HL-60 (cell line): ENCODE measurements around the gene CCDC159.

Source experiments
- DNase-seq, 2 experiments: peaks; one replicate each; pipeline ENCODE4 v3.0.0-alpha.2; 2010 to 2020; ENCODE audit warnings: low read depth in 1 of 2, low spot score in 1 of 2
- H3K27ac ChIP-seq: fragments of 250-450 bp; sonication (Bioruptor Pico); replicated peaks from 2 replicates; pipeline ENCODE4 v1.5.1; 2020; ENCODE audit warnings: mild to moderate bottlenecking, moderate library complexity
- H3K27me3 ChIP-seq: fragments of 250-450 bp; sonication (Bioruptor Pico); 2 replicates; pipeline ENCODE4 v1.5.1; 2021; ENCODE audit warnings: mild to moderate bottlenecking, moderate library complexity; ENCODE audit not compliant: insufficient read depth, poor library complexity, severe bottlenecking
- H3K4me3 ChIP-seq: replicated peaks from 2 replicates; pipeline ENCODE4 v1.5.1; 2011; ENCODE audit warnings: mild to moderate bottlenecking, control low read depth, low read length; ENCODE audit not compliant: insufficient read depth
- CTCF ChIP-seq: IDR thresholded peaks from one replicate; pipeline ENCODE4 v1.5.1; 2011; ENCODE audit warnings: low read length, control low read depth, inconsistent platforms; ENCODE audit not compliant: insufficient read depth
- GABPA ChIP-seq: IDR thresholded peaks from 2 replicates; pipeline ENCODE4 v1.6.1; 2012; ENCODE audit warnings: low read depth
- POLR2AphosphoS5 ChIP-seq: IDR thresholded peaks from 2 replicates; pipeline ENCODE4 v1.6.1; 2012; ENCODE audit warnings: low read depth
- SPI1 ChIP-seq: IDR thresholded peaks from 2 replicates; pipeline ENCODE4 v1.6.1; 2012; ENCODE audit warnings: low read depth, mild to moderate bottlenecking, borderline replicate concordance
- TF ChIP-seq, protein P1 (sequence below): IDR thresholded peaks from 2 replicates; pipeline ENCODE4 v1.6.1; 2012; ENCODE audit warnings: low read depth; ENCODE audit not compliant: insufficient replicate concordance

CCDC159 gene

GRCh38 chr19:11401808-11402543 lies 55.7 kb downstream of the CCDC159 start:
- no peaks in the 10 kb centered on the region for H3K27me3 ChIP-seq
- no peak for TF ChIP-seq GABPA
- no peak for TF ChIP-seq POLR2AphosphoS5
- TF ChIP-seq CTCF = no peak
- no peak for TF ChIP-seq SPI1
- TF ChIP-seq, protein P1, sequence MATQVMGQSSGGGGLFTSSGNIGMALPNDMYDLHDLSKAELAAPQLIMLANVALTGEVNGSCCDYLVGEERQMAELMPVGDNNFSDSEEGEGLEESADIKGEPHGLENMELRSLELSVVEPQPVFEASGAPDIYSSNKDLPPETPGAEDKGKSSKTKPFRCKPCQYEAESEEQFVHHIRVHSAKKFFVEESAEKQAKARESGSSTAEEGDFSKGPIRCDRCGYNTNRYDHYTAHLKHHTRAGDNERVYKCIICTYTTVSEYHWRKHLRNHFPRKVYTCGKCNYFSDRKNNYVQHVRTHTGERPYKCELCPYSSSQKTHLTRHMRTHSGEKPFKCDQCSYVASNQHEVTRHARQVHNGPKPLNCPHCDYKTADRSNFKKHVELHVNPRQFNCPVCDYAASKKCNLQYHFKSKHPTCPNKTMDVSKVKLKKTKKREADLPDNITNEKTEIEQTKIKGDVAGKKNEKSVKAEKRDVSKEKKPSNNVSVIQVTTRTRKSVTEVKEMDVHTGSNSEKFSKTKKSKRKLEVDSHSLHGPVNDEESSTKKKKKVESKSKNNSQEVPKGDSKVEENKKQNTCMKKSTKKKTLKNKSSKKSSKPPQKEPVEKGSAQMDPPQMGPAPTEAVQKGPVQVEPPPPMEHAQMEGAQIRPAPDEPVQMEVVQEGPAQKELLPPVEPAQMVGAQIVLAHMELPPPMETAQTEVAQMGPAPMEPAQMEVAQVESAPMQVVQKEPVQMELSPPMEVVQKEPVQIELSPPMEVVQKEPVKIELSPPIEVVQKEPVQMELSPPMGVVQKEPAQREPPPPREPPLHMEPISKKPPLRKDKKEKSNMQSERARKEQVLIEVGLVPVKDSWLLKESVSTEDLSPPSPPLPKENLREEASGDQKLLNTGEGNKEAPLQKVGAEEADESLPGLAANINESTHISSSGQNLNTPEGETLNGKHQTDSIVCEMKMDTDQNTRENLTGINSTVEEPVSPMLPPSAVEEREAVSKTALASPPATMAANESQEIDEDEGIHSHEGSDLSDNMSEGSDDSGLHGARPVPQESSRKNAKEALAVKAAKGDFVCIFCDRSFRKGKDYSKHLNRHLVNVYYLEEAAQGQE = no peak
- DNase-seq = no peak
- no peak overlapping the region for H3K27ac ChIP-seq
- H3K4me3 ChIP-seq = no peak overlapping the region
